ENCODE measurements around the gene MPV17L2.

MPV17L2 gene

GRCh38 chr19:18218159-18218558, 25.1 kb downstream of the MPV17L2 start:
- no peaks in the 10 kb centered on the region for H3K4me1 ChIP-seq (ENCODE audit: control insufficient read depth, low read length)
- peaks cover 38% of the 10 kb centered on the region for H3K27me3 ChIP-seq (ENCODE audit: control insufficient read depth, low read length)
- H3K36me3 ChIP-seq (ENCODE audit: control insufficient read depth, low read length) = no peaks in the 10 kb centered on the region
- no peaks in the 10 kb centered on the region for H4K20me1 ChIP-seq (ENCODE audit: control insufficient read depth, insufficient read depth, low read depth, low read length)
- TF ChIP-seq CTCF (IDR thresholded peaks at IDR 0.05; ENCODE audit: low read depth, low read length, poor library complexity, severe bottlenecking) (no peak), EZH2phosphoT487 (IDR thresholded peaks at IDR 0.05; ENCODE audit: borderline replicate concordance, low read length) (no peak)
- no peak overlapping the region for H3K4me2 ChIP-seq (ENCODE audit: low read length)
- no peak overlapping the region for H3K27ac ChIP-seq (ENCODE audit: low read depth, low read length)
- H3K9me2 ChIP-seq (replicated peaks; ENCODE audit: control insufficient read depth, low read length) = no peaks in the 10 kb centered on the region
- H3K79me2 ChIP-seq (ENCODE audit: control insufficient read depth, low read length) = no peaks in the 10 kb centered on the region
- no peaks in the 10 kb centered on the region for H3K9me3 ChIP-seq (ENCODE audit: control insufficient read depth, insufficient read depth, low read length)
- no peak overlapping the region for H3K4me3 ChIP-seq (ENCODE audit: low read length)
- no peaks in the 10 kb centered on the region for H3F3A ChIP-seq (ENCODE audit: control insufficient read depth, insufficient read depth)

GRCh38 chr19:18218600-18218999, 25.6 kb downstream of the MPV17L2 start:
- Histone ChIP-seq H3K27me3 (ENCODE audit: control insufficient read depth, low read length) (peaks cover 35% of the 10 kb centered on the region), H3K9me2 (replicated peaks; ENCODE audit: control insufficient read depth, low read length) (no peaks in the 10 kb centered on the region), H3K27ac (ENCODE audit: low read depth, low read length) (no peak overlapping the region), H3F3A (ENCODE audit: control insufficient read depth, insufficient read depth) (no peaks in the 10 kb centered on the region), H3K4me2 (ENCODE audit: low read length) (no peak overlapping the region), H3K36me3 (ENCODE audit: control insufficient read depth, low read length) (no peaks in the 10 kb centered on the region), H3K9me3 (ENCODE audit: control insufficient read depth, insufficient read depth, low read length) (no peaks in the 10 kb centered on the region), H4K20me1 (ENCODE audit: control insufficient read depth, insufficient read depth, low read depth, low read length) (no peaks in the 10 kb centered on the region), H3K4me3 (ENCODE audit: low read length) (no peak overlapping the region), H3K79me2 (ENCODE audit: control insufficient read depth, low read length) (no peaks in the 10 kb centered on the region), H3K4me1 (ENCODE audit: control insufficient read depth, low read length) (no peaks in the 10 kb centered on the region)
- TF ChIP-seq CTCF (IDR thresholded peaks at IDR 0.05; ENCODE audit: low read depth, low read length, poor library complexity, severe bottlenecking) (no peak), EZH2phosphoT487 (IDR thresholded peaks at IDR 0.05; ENCODE audit: borderline replicate concordance, low read length) (no peak)

- H3K79me2 ChIP-seq (ENCODE audit: control insufficient read depth, low read length) = no peaks in the 10 kb centered on the region
- H3K9me3 ChIP-seq (ENCODE audit: control insufficient read depth, insufficient read depth, low read length) = no peaks in the 10 kb centered on the region
- H4K20me1 ChIP-seq (ENCODE audit: control insufficient read depth, insufficient read depth, low read depth, low read length) = no peaks in the 10 kb centered on the region
- no peaks in the 10 kb centered on the region for H3F3A ChIP-seq (ENCODE audit: control insufficient read depth, insufficient read depth)
- no peak overlapping the region for H3K27ac ChIP-seq (ENCODE audit: low read depth, low read length)
- no peak for TF ChIP-seq EZH2phosphoT487 (IDR thresholded peaks at IDR 0.05; ENCODE audit: borderline replicate concordance, low read length)
- no peak for TF ChIP-seq CTCF (IDR thresholded peaks at IDR 0.05; ENCODE audit: low read depth, low read length, poor library complexity, severe bottlenecking)
- peaks cover 44% of the 10 kb centered on the region for H3K27me3 ChIP-seq (ENCODE audit: control insufficient read depth, low read length)
- no peak overlapping the region for H3K4me2 ChIP-seq (ENCODE audit: low read length)
- H3K9me2 ChIP-seq (replicated peaks; ENCODE audit: control insufficient read depth, low read length) = no peaks in the 10 kb centered on the region
- H3K4me3 ChIP-seq (ENCODE audit: low read length) = no peak overlapping the region
- H3K4me1 ChIP-seq (ENCODE audit: control insufficient read depth, low read length) = peaks cover 13% of the 10 kb centered on the region
- no peaks in the 10 kb centered on the region for H3K36me3 ChIP-seq (ENCODE audit: control insufficient read depth, low read length)
Measured at GRCh38 chr19:18219911-18220631, 27.1 kb downstream of the MPV17L2 start.
